22Rv1 (cell line): ENCODE data around the gene PTPN9.

ENCODE experiments used
- ZFX ChIP-seq: fragments of 450-650 bp; IDR thresholded peaks from 2 replicates; pipeline ENCODE4 v1.6.1; 2017; ENCODE audit warnings: antibody characterized with exemption, borderline replicate concordance
- TF ChIP-seq, protein P1 (sequence below): fragments of 450-650 bp; IDR thresholded peaks from 2 replicates; pipeline ENCODE4 v1.5.1; 2017; ENCODE audit warnings: mild to moderate bottlenecking

DNA sequence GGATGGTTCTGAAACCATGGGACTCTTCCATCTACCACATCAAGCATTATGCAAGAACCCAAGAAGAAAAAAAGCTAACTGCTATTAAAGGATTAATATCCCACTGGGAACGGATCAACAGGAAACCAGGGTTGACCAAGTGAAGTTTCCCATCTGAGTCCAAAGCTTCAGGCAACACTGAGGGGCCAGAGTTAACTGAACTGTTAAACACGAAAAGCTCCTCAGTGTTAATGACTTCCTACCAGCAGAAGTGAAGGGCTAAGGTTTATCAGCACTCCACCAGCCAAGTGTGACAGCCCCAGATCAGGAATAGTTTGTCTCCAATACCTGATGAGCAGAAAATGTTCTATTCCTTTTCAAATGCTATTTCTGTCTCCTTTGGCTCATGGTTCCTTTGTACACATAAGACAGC is 36.7 kb downstream of the PTPN9 start:
- TF ChIP-seq, protein P1, sequence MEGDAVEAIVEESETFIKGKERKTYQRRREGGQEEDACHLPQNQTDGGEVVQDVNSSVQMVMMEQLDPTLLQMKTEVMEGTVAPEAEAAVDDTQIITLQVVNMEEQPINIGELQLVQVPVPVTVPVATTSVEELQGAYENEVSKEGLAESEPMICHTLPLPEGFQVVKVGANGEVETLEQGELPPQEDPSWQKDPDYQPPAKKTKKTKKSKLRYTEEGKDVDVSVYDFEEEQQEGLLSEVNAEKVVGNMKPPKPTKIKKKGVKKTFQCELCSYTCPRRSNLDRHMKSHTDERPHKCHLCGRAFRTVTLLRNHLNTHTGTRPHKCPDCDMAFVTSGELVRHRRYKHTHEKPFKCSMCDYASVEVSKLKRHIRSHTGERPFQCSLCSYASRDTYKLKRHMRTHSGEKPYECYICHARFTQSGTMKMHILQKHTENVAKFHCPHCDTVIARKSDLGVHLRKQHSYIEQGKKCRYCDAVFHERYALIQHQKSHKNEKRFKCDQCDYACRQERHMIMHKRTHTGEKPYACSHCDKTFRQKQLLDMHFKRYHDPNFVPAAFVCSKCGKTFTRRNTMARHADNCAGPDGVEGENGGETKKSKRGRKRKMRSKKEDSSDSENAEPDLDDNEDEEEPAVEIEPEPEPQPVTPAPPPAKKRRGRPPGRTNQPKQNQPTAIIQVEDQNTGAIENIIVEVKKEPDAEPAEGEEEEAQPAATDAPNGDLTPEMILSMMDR: no peak
- TF ChIP-seq ZFX: no peak
